HG02981 (cell line): ENCODE data around the gene SNAP25.

Experiments used
- ATAC-seq: cut with Tn5 transposase; IDR thresholded peaks from one replicate; pipeline ENCODE4 v1.9.1; 2021; ENCODE audit warnings: mild to moderate bottlenecking, moderate library complexity; ENCODE audit not compliant: unreplicated experiment

SNAP25 gene

GRCh38 chr20:10261702-10262101, 43.1 kb downstream of the SNAP25 start:
- no peak for ATAC-seq

GRCh38 chr20:10263385-10264165, 44.9 kb downstream of the SNAP25 start:
- no peak for ATAC-seq

GRCh38 chr20:10264166-10264558, 45.5 kb downstream of the SNAP25 start:
- no peak for ATAC-seq

GRCh38 chr20:10268636-10269035, 50.0 kb downstream of the SNAP25 start:
- no peak for ATAC-seq

- ATAC-seq, result no peak
Observed at GRCh38 chr20:10270630-10271029, 52.0 kb downstream of the SNAP25 start.

GRCh38 chr20:10271494-10272219, 53.0 kb downstream of the SNAP25 start:
- no peak for ATAC-seq

- no peak for ATAC-seq
Observed at GRCh38 chr20:10276878-10277580, 58.4 kb downstream of the SNAP25 start.

GRCh38 chr20:10277616-10278015, 59.0 kb downstream of the SNAP25 start:
- ATAC-seq, result no peak

GRCh38 chr20:10278412-10278811, 59.8 kb downstream of the SNAP25 start:
- no peak for ATAC-seq

- no peak for ATAC-seq
Observed at GRCh38 chr20:10280018-10280908, 61.6 kb downstream of the SNAP25 start.

- no peak for ATAC-seq
Observed at GRCh38 chr20:10281911-10282310, 63.3 kb downstream of the SNAP25 start.

- ATAC-seq, result no peak
Observed at GRCh38 chr20:10282979-10283456, 64.4 kb downstream of the SNAP25 start.

- ATAC-seq, result no peak
Observed at GRCh38 chr20:10286356-10286755, 67.7 kb downstream of the SNAP25 start.

GRCh38 chr20:10288421-10288820, 69.8 kb downstream of the SNAP25 start:
- ATAC-seq, result no peak

- no peak for ATAC-seq
Observed at GRCh38 chr20:10288954-10289646, 70.5 kb downstream of the SNAP25 start.

- no peak for ATAC-seq
Observed at GRCh38 chr20:10291568-10292248, 73.1 kb downstream of the SNAP25 start.

GRCh38 chr20:10297223-10297622, 78.6 kb downstream of the SNAP25 start:
- no peak for ATAC-seq

- no peak for ATAC-seq
Observed at GRCh38 chr20:10297684-10298240, 79.1 kb downstream of the SNAP25 start.
